Mesothelial cell of epicardium (in vitro differentiated cells): ENCODE measurements around the gene SRP54. TPM values are rescaled to one million over a fixed set of nuclear protein-coding genes. Genes with fewer than 3 reads are reported as not detected.
"Not testable (repeated sequence)": the region's sequence is repeated elsewhere in the genome, so short reads cannot be mapped to it uniquely, and the experiment has no call there.

Experiments used
- DNase-seq, 2 experiments: peaks; one replicate each; pipeline ENCODE4 v3.0.0; 2021; ENCODE audit warnings: low spot score in 2 of 2; ENCODE audit not compliant: unreplicated experiment in 2 of 2
- H3K27ac Mint-ChIP-seq: 2 replicates; pipeline ENCODE4 v1.8.0; 2021; ENCODE audit warnings: mixed read lengths
- H3K27me3 Mint-ChIP-seq: 2 replicates; pipeline ENCODE4 v1.8.0; 2021; ENCODE audit warnings: low read depth, mixed read lengths
- H3K36me3 Mint-ChIP-seq: 2 replicates; pipeline ENCODE4 v1.8.0; 2021; ENCODE audit warnings: mixed read lengths
- H3K4me1 Mint-ChIP-seq: 2 replicates; pipeline ENCODE4 v1.8.0; 2021; ENCODE audit warnings: mixed read lengths
- H3K4me3 Mint-ChIP-seq: 2 replicates; pipeline ENCODE4 v1.8.0; 2021; ENCODE audit warnings: mild to moderate bottlenecking, moderate library complexity, mixed read lengths
- H3K9me3 Mint-ChIP-seq: 2 replicates; pipeline ENCODE4 v1.8.0; 2021; ENCODE audit warnings: mixed read lengths
- CTCF ChIP-seq: fragments of 200-600 bp; sonication (generic); IDR thresholded peaks from one replicate; pipeline ENCODE4 v1.5.0; 2021; ENCODE audit warnings: antibody characterized with exemption; ENCODE audit not compliant: unreplicated experiment
- total RNA-seq: library from RNA; stranded (reverse); gene quantifications from 3 replicates; pipeline ENCODE4 v1.2.1, GENCODE V29; 2021

The SRP54 gene
- total RNA-seq, 1 donor from 2014 or later: 61.2 TPM

- peaks cover 10% of the 10 kb centered on the region for H3K4me1 Mint-ChIP-seq
- H3K27me3 Mint-ChIP-seq: no peaks in the 10 kb centered on the region
- no peak for TF ChIP-seq CTCF
- H3K36me3 Mint-ChIP-seq: peaks cover 11% of the 10 kb centered on the region
- no peak overlapping the region for H3K4me3 Mint-ChIP-seq
- peak overlapping the region; percentile 16 for H3K27ac Mint-ChIP-seq
- no peak for DNase-seq
- no peaks in the 10 kb centered on the region for H3K9me3 Mint-ChIP-seq
Measured at GRCh38 chr14:35050652-35051051, 67.9 kb downstream of the SRP54 start.

- peaks cover 16% of the 10 kb centered on the region for H3K36me3 Mint-ChIP-seq
- H3K4me1 Mint-ChIP-seq: peaks cover 7% of the 10 kb centered on the region
- H3K9me3 Mint-ChIP-seq: no peaks in the 10 kb centered on the region
- H3K27ac Mint-ChIP-seq: no peak overlapping the region
- no peak for DNase-seq
- H3K4me3 Mint-ChIP-seq: no peak overlapping the region
- no peaks in the 10 kb centered on the region for H3K27me3 Mint-ChIP-seq
- TF ChIP-seq CTCF: no peak
Measured at GRCh38 chr14:35051796-35052195, 69.0 kb downstream of the SRP54 start.

GRCh38 chr14:35052637-35053036 is 69.8 kb downstream of the SRP54 start:
- no peaks in the 10 kb centered on the region for H3K27me3 Mint-ChIP-seq
- no peak overlapping the region for H3K27ac Mint-ChIP-seq
- no peaks in the 10 kb centered on the region for H3K9me3 Mint-ChIP-seq
- no peak for TF ChIP-seq CTCF
- no peak overlapping the region for H3K4me3 Mint-ChIP-seq
- peaks cover 7% of the 10 kb centered on the region for H3K4me1 Mint-ChIP-seq
- peaks cover 20% of the 10 kb centered on the region for H3K36me3 Mint-ChIP-seq
- DNase-seq: no peak

- H3K4me3 Mint-ChIP-seq, H3K9me3 Mint-ChIP-seq, H3K27me3 Mint-ChIP-seq, H3K4me1 Mint-ChIP-seq, DNase-seq: not testable (repeated sequence)
- H3K36me3 Mint-ChIP-seq: peaks cover 26% of the 10 kb centered on the region
- H3K27ac Mint-ChIP-seq: peak overlapping the region; percentile 47
Measured at GRCh38 chr14:35061113-35061791, 78.5 kb downstream of the SRP54 start.

- peaks cover 16% of the 10 kb centered on the region for H3K9me3 Mint-ChIP-seq
- not testable (repeated sequence) for DNase-seq, H3K27me3 Mint-ChIP-seq, H3K27ac Mint-ChIP-seq, H3K4me3 Mint-ChIP-seq, H3K4me1 Mint-ChIP-seq
- H3K36me3 Mint-ChIP-seq: peaks cover 31% of the 10 kb centered on the region
Measured at GRCh38 chr14:35065731-35066130, 82.9 kb downstream of the SRP54 start.

GRCh38 chr14:35068238-35069012 is 85.6 kb downstream of the SRP54 start:
- H3K9me3 Mint-ChIP-seq: peaks cover 16% of the 10 kb centered on the region
- peaks cover 47% of the 10 kb centered on the region for H3K36me3 Mint-ChIP-seq
- no peaks in the 10 kb centered on the region for H3K27me3 Mint-ChIP-seq
- no peak for TF ChIP-seq CTCF
- H3K4me3 Mint-ChIP-seq: no peak overlapping the region
- no peak for DNase-seq
- no peak overlapping the region for H3K27ac Mint-ChIP-seq
- no peaks in the 10 kb centered on the region for H3K4me1 Mint-ChIP-seq
